Embryonic facial prominence (tissue), 1 donor: ENCODE measurements around the gene OST4.

Experiments used
- DNase-seq: peaks from one replicate; pipeline ENCODE4 v3.0.0-alpha.2; 2016; ENCODE audit errors: extremely low spot score

The OST4 gene

GRCh38 chr2:27025861-27026851 lies 45.3 kb downstream of the OST4 start:
- DNase-seq: no peak

GRCh38 chr2:27025281-27025800 lies 46.1 kb downstream of the OST4 start:
- DNase-seq: no peak

GRCh38 chr2:27024812-27025211 lies 46.6 kb downstream of the OST4 start:
- no peak for DNase-seq

GRCh38 chr2:27024188-27024587 lies 47.3 kb downstream of the OST4 start:
- DNase-seq: no peak

- DNase-seq: no peak
These were observed 47.7 kb downstream of the OST4 start for GRCh38 chr2:27023740-27024139.

GRCh38 chr2:27021253-27022049 lies 50.0 kb downstream of the OST4 start:
- DNase-seq: no peak
